Adrenal gland (tissue), 12 donors: ENCODE measurements around the gene RBM5. TPM values are rescaled to one million over a fixed set of nuclear protein-coding genes. Genes with fewer than 3 reads are reported as not detected.

Experiments
- DNase-seq, 7 donors: peaks; one replicate each; pipeline ENCODE4 v3.0.0-alpha.2; 2019 to 2020
- H3K27ac ChIP-seq, 5 donors: fragments of 200-600 bp; sonication (generic) in 4 of 5; 1 replicate in 3 of 5; 2 replicates in 2 of 5; pipeline versions ENCODE4 v1.5.1 to v1.8.0; 2016 to 2020; ENCODE audit warnings: mild to moderate bottlenecking in 1 of 5
- H3K27me3 ChIP-seq: fragments of 200-600 bp; 2 replicates; pipeline ENCODE4 v1.8.0; 2021
- H3K36me3 ChIP-seq, 2 donors: fragments of 200-600 bp; replicated peaks in 1 of 2; 1 replicate in 1 of 2; 2 replicates in 1 of 2; pipeline versions ENCODE4 v1.5.1 to v1.8.0; 2018 to 2022
- H3K4me1 ChIP-seq, 2 donors: fragments of 200-600 bp; replicated peaks in 1 of 2; 1 replicate in 1 of 2; 2 replicates in 1 of 2; pipeline versions ENCODE4 v1.5.1 to v1.8.0; 2018 to 2021
- H3K4me3 ChIP-seq, 4 donors: fragments of 200-600 bp; sonication (generic) in 3 of 4; one replicate each; pipeline ENCODE4 v1.5.1; 2016 to 2018
- H3K9me3 ChIP-seq, 3 donors: fragments of 200-600 bp; sonication (generic) in 1 of 3; replicated peaks in 1 of 3; 1 replicate in 2 of 3; 2 replicates in 1 of 3; pipeline versions ENCODE4 v1.5.1 to v1.8.0; 2016 to 2021
- POLR2A ChIP-seq, 2 donors: fragments of 450-650 bp; IDR thresholded peaks; one replicate each; pipeline ENCODE4 v1.6.1; 2017; ENCODE audit warnings: antibody characterized with exemption in 2 of 2, mild to moderate bottlenecking in 2 of 2, moderate library complexity in 1 of 2
- WGBS, 4 donors: extraction: QIAGEN DNeasy Blood & Tissue Kit in 2 of 4; methylation state at CpG; one replicate each; pipeline versions ENCODE4 v1.1.5 to v1.1.7; 2013 to 2017; 5-methylcytosine and 5-hydroxymethylcytosine counted together
- intact Hi-C, 2 donors: fragments of 100-400 bp; cut with DNase I; formaldehyde crosslinking; loops; one replicate each; pipeline versions ENCODE4 v1.14.1 to v1.15.0; 2022 to 2023
- polyA plus RNA-seq, 3 donors: library from polyadenylated mRNA; stranded (reverse); fragments of 200-250 nt in 2 of 3; fragments of 350-450 nt in 1 of 3; fragmentation: Illumina TruSeq in 1 of 3; extraction: RNeasy Lipid Tissue Mini Kit (QIAGEN cat#74804) in 1 of 3; gene quantifications; one replicate each; pipeline ENCODE4 v1.2.3, GENCODE V29; 2013 to 2014
- total RNA-seq, 9 donors: library from RNA; depleted of rRNA in 4 of 9; stranded (reverse); fragments of >200 nt in 4 of 9; fragments of 120-200 nt in 1 of 9; fragmentation: NEBNext Ultra II Directional in 1 of 9; extraction: Animal tissue kit (Norgen Biotek cat#: 25700) in 1 of 9; gene quantifications; one replicate each; pipeline versions ENCODE4 v1.1.0 to v1.2.4, GENCODE V29; 2013 to 2023
- TF ChIP-seq, protein P1 (sequence below), 6 experiments: fragments of 450-650 bp in 4 of 6; fragments of 200-600 bp in 2 of 6; sonication (generic) in 1 of 6; IDR thresholded peaks; 1 replicate in 5 of 6; 2 replicates in 1 of 6; pipeline versions ENCODE4 v1.5.1 to v1.8.0; 2016 to 2021; ENCODE audit warnings: antibody characterized with exemption in 6 of 6, mild to moderate bottlenecking in 2 of 6, moderate library complexity in 1 of 6
- donor health status: healthy with polysubstance abuse.
- donor health status: Bipolar disorder and iron deficiency.
- donor health status: DM: yes; HTN: yes; CAD: no.
- donor health status: DM: no; HTN: no; CAD: no.
- donor health status: DM: no; HTN: no; CAD: no.
- donor health status: DM: yes; HTN: yes; CAD: no.

Gene RBM5
- total and polyA plus RNA-seq, 12 donors = 51.9 to 224 (median 115) TPM

DNA sequence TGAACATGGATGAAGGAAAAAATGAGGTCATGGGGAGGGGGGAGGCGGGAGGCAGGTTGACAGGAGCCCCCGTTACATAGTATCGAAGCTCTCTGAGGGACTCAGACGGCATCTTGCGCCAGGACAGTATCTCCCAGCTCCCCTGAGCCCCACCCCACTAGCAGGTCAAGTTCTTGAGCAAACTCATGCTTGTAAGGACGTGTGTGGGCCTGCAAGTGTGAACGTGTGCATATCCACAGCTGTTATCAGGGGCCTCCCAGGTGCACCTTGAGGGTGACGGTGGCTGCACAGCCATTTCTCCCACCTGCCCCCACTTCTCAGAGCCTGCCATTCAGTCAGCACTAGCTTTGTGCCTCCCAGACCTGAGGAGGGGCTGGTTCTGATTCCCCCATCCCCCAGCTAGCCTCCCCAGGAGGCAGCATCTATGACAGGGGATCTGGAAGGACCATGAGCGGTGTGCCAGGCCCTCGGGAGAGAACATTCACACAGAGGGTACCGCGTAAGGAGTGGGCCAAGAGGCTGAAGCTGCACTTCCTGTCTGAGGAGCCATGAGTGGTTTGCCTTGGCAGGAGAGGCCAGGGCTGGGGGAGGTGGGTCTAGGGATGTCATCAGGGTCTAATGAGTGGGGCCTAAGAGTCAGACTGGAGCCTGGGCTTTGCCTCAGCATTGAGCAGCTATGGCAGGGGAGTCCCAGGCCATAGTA is 69.3 kb downstream of the RBM5 start:
- DNase-seq = no peak
- Histone ChIP-seq H3K27ac (peak overlapping the region in 1 of 5 donors; percentile 65), H3K36me3 (no peaks in the 10 kb centered on the region), H3K9me3 (no peaks in the 10 kb centered on the region), H3K4me3 (no peak overlapping the region), H3K27me3 (no peaks in the 10 kb centered on the region), H3K4me1 (peaks cover 4 to 12% of the 10 kb centered on the region in 2 donors)
- WGBS, 4 donors = 67 to 87% (median 81%) methylated on average over 7 to 12 of the region's 12 CpGs
- TF ChIP-seq, protein P1, sequence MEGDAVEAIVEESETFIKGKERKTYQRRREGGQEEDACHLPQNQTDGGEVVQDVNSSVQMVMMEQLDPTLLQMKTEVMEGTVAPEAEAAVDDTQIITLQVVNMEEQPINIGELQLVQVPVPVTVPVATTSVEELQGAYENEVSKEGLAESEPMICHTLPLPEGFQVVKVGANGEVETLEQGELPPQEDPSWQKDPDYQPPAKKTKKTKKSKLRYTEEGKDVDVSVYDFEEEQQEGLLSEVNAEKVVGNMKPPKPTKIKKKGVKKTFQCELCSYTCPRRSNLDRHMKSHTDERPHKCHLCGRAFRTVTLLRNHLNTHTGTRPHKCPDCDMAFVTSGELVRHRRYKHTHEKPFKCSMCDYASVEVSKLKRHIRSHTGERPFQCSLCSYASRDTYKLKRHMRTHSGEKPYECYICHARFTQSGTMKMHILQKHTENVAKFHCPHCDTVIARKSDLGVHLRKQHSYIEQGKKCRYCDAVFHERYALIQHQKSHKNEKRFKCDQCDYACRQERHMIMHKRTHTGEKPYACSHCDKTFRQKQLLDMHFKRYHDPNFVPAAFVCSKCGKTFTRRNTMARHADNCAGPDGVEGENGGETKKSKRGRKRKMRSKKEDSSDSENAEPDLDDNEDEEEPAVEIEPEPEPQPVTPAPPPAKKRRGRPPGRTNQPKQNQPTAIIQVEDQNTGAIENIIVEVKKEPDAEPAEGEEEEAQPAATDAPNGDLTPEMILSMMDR (IDR thresholded peaks at IDR 0.05) = no peak
- no peak for TF ChIP-seq POLR2A (IDR thresholded peaks at IDR 0.05)
- intact Hi-C loops = no loop called here

DNA sequence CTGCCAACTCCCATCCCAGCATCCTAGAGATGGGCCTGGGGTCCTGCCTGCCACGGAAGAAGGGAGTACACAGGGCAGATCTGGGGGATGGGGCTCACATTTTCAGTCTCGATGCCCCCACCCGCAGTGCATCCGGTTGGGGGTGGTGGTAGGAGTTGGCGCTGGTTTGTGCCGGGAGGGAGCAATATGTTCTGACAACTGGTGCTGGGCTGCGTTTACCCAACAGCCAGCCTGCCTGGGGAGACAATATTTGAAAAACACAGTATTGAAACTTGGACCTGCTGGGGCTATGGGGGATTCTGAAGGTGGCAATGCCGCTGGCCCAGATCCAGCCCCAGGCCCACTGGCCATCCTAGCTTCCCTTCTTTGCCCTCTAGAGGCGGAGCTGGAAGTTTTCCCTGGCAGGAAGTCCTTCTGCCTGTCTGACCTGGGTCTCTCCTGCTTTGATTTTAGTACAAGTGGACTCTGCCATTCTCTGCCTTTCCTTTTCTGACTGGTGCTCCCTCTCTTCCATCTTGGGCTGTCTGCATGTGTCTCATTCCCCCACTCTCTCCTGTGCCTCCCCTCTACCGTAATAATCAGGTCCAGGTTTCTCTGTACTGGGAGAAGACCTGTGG is 69.9 kb downstream of the RBM5 start:
- no peaks in the 10 kb centered on the region for H3K36me3 ChIP-seq

DNA sequence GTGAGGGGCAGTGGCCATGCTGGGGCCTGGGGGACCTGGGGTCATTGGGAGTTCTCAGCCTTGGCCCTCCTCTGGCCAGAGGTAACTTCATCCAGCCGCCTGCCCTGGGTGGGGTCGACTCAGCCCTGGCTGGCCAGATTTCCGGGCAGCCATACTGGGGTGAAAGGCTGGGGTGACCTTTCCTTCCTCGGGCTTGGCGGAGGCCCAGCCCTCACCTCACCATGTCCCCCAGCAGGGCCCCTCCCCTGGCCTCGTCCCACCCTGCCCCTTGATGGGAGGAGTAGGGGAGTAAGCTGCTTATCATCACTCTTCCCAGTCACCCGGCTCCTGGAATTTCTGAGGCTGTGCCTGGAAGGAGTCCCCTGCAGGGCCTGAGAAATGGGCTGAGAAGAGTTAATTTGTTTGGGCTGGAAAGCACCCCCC is 71.9 kb downstream of the RBM5 start:
- intact Hi-C loops = no loop called here
- H3K27ac ChIP-seq = peak overlapping the region in 2 of 5 donors; percentile 3 to 65
- peaks cover 13 to 21% of the 10 kb centered on the region in 2 donors for H3K4me1 ChIP-seq
- WGBS, 4 donors = 45 to 70% (median 63%) methylated on average over 2 to 7 of the region's 7 CpGs
- DNase-seq = peak in 4 of 7 donors; percentile 24 to 61 (median 47)
- no peak overlapping the region for H3K4me3 ChIP-seq
- no peak for TF ChIP-seq POLR2A (IDR thresholded peaks at IDR 0.05)
- TF ChIP-seq, protein P1 (IDR thresholded peaks at IDR 0.05) = no peak
- no peaks in the 10 kb centered on the region for H3K36me3 ChIP-seq
- no peaks in the 10 kb centered on the region for H3K9me3 ChIP-seq
- no peaks in the 10 kb centered on the region for H3K27me3 ChIP-seq

More for the DNA sequence above, 69.9 kb downstream of the RBM5 start:
- Histone ChIP-seq H3K27me3 (no peaks in the 10 kb centered on the region), H3K27ac (peak overlapping the region in 1 of 5 donors; percentile 65), H3K4me3 (no peak overlapping the region), H3K4me1 (peaks cover 4 to 12% of the 10 kb centered on the region in 2 donors), H3K9me3 (no peaks in the 10 kb centered on the region)
- intact Hi-C loops = no loop called here
- no peak for DNase-seq
- 68 to 91% (median 75%) methylated on average over 10 of the region's 10 CpGs for WGBS, 4 donors
- no peak for TF ChIP-seq POLR2A (IDR thresholded peaks at IDR 0.05)
- TF ChIP-seq, protein P1 (IDR thresholded peaks at IDR 0.05) = no peak

DNA sequence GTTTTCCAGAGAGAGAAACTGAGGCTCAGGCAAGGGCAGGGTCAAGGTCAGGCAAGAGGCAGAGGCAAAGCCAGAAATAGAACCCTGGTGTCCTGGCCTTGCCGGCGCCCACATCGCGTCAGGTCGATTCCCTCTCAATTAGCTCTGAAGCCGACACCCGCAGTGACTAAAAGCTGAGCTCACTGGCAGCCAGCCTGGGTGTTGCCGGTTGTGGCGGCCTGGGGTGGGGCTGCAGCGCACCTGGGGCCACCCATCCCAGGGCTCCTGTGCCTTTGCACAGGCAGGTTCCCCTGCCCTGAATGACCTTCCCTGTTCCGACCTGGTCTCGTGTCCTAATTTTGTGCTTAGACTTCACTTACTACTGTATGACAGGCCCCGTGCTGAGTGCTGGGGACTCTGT is 72.6 kb downstream of the RBM5 start:
- H3K27me3 ChIP-seq = no peaks in the 10 kb centered on the region
- DNase-seq = no peak
- intact Hi-C loops = no loop called here
- no peak overlapping the region for H3K4me3 ChIP-seq
- peak overlapping the region in 2 of 5 donors; percentile 19 to 65 for H3K27ac ChIP-seq
- no peaks in the 10 kb centered on the region for H3K9me3 ChIP-seq
- TF ChIP-seq, protein P1 (IDR thresholded peaks at IDR 0.05) = no peak
- TF ChIP-seq POLR2A (IDR thresholded peaks at IDR 0.05) = no peak
- no peaks in the 10 kb centered on the region for H3K36me3 ChIP-seq
- peaks cover 14 to 19% of the 10 kb centered on the region in 2 donors for H3K4me1 ChIP-seq
- 71 to 83% (median 78%) methylated on average over 3 to 13 of the region's 13 CpGs for WGBS, 4 donors
